ENCODE measurements around the gene RHBDD1.

DNA sequence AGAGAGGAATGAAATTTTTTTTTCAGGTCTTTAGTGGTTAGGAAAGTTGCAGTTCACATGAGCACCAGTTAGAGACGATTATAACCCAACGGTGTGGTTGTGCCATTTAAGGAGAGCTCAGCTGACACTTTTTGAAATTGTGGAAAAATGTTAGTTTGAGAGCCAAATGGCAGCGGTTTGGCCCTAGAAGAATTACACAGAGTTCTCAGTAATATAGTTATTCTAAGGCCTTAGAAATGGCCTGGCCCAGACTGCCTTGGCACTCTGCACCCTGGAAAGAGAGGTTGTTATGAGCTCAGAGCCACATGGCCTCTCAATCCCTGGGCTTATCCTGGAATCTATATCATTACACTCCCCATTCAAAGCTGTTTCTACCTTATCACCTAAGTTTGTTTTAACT lies 117.4 kb downstream of the RHBDD1 start:
- TF ChIP-seq CTCF (conservative IDR thresholded peaks at IDR 0.05) = no peak
- TF ChIP-seq ZFX (IDR thresholded peaks at IDR 0.05) = no peak
